Progenitor cell of endocrine pancreas (in vitro differentiated cells): Measurements from ENCODE around the gene SNX20. TPM values are rescaled to one million over a fixed set of nuclear protein-coding genes. Genes with fewer than 3 reads are reported as not detected.
A peak's percentile ranks its signal among the peaks of the same experiment; 100 is the strongest.

Experiments
- DNase-seq: peaks from one replicate; pipeline ENCODE4 v3.0.0; 2021; ENCODE audit warnings: low spot score; ENCODE audit not compliant: unreplicated experiment
- H3K27ac Mint-ChIP-seq: 2 replicates; pipeline ENCODE4 v1.8.0; 2021; ENCODE audit warnings: mild to moderate bottlenecking, moderate library complexity, mixed read lengths
- H3K27me3 Mint-ChIP-seq: 2 replicates; pipeline ENCODE4 v1.8.0; 2021; ENCODE audit warnings: mixed read lengths
- H3K36me3 Mint-ChIP-seq: 2 replicates; pipeline ENCODE4 v1.8.0; 2022; ENCODE audit warnings: mixed read lengths; ENCODE audit not compliant: insufficient read depth
- H3K4me1 Mint-ChIP-seq: 2 replicates; pipeline ENCODE4 v1.8.0; 2021; ENCODE audit warnings: low read depth, mixed read lengths
- H3K4me3 Mint-ChIP-seq: 2 replicates; pipeline ENCODE4 v1.8.0; 2021; ENCODE audit warnings: low read depth, mild to moderate bottlenecking, moderate library complexity, mixed read lengths
- H3K9me3 Mint-ChIP-seq: 2 replicates; pipeline ENCODE4 v1.8.0; 2021; ENCODE audit warnings: low read depth, mixed read lengths
- total RNA-seq: library from RNA; stranded (reverse); gene quantifications from 2 replicates; pipeline ENCODE4 v1.2.1, GENCODE V29; 2021
- TF ChIP-seq, protein P1 (sequence below): fragments of 200-600 bp; sonication (generic); IDR thresholded peaks from one replicate; pipeline ENCODE4 v1.5.0; 2021; ENCODE audit warnings: antibody characterized with exemption, mild to moderate bottlenecking; ENCODE audit not compliant: unreplicated experiment

Gene SNX20
- total RNA-seq, 1 donor from 2014 or later, result not detected

DNA sequence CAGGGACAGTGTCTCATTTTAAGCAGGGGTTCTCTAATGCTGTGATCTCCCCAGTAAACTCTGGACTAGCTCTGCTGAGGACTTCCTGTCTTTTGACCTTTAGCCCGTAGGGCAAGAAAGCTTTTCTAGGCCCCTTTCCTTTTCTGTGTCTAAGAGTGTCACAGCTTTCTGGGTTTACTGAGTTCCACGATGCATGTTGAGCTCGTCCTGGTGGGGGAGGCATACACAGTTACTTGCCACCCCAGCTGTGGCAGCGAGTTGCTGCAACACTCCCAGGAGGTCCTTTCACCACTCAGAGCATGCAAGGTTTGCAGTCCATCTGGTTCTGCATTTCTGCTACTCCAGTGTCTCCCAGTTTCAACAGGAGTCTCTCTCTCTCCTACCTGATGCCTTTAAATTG is 36.0 kb upstream of the SNX20 start:
- Mint-ChIP-seq H3K27me3 (peaks cover 6% of the 10 kb centered on the region), H3K27ac (no peak overlapping the region), H3K9me3 (no peaks in the 10 kb centered on the region), H3K36me3 (no peaks in the 10 kb centered on the region), H3K4me3 (no peak overlapping the region), H3K4me1 (peaks cover 7% of the 10 kb centered on the region)
- TF ChIP-seq, protein P1, sequence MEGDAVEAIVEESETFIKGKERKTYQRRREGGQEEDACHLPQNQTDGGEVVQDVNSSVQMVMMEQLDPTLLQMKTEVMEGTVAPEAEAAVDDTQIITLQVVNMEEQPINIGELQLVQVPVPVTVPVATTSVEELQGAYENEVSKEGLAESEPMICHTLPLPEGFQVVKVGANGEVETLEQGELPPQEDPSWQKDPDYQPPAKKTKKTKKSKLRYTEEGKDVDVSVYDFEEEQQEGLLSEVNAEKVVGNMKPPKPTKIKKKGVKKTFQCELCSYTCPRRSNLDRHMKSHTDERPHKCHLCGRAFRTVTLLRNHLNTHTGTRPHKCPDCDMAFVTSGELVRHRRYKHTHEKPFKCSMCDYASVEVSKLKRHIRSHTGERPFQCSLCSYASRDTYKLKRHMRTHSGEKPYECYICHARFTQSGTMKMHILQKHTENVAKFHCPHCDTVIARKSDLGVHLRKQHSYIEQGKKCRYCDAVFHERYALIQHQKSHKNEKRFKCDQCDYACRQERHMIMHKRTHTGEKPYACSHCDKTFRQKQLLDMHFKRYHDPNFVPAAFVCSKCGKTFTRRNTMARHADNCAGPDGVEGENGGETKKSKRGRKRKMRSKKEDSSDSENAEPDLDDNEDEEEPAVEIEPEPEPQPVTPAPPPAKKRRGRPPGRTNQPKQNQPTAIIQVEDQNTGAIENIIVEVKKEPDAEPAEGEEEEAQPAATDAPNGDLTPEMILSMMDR, result no peak
- no peak for DNase-seq

DNA sequence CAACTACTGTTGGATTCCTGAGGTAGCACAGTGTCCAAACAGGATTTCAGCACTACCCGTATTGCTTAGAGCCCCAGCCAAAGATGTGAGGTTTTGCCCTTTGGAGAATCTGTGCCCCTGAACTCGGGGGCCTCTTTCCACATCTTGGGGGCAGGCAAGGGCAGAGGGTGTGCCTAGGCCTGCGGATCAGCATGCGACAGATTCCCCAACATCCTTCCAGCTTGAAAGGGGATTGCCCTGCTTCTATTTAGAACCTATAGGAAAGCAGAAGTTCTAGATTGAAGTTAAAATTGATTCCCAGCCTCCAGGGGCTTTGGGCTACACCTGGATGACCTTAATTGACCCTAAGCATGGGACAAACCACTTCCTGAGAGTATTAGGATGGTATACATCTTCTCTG is 31.8 kb upstream of the SNX20 start:
- H3K36me3 Mint-ChIP-seq, result no peaks in the 10 kb centered on the region
- no peaks in the 10 kb centered on the region for H3K4me1 Mint-ChIP-seq
- no peaks in the 10 kb centered on the region for H3K9me3 Mint-ChIP-seq
- DNase-seq, result no peak
- peaks cover under 1% of the 10 kb centered on the region for H3K27me3 Mint-ChIP-seq
- TF ChIP-seq, protein P1, result no peak
- H3K4me3 Mint-ChIP-seq, result no peak overlapping the region
- H3K27ac Mint-ChIP-seq, result no peak overlapping the region

DNA sequence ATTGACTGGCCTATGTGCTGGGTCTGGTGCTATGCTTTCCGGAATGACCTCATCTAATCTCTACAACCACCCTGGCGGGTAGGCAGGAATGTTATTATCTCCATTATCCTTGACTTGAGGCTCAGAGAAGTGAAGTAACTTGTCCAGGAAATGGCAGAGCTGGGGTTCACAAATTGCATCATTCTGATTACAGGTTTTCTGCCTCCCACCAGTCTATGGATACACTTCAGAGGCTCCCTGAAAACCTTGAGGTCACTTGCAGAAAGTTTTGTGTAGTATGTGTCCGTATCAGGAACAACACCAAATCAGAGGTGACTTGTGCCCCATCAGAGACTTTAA is 31.4 kb upstream of the SNX20 start:
- TF ChIP-seq, protein P1, result no peak
- Mint-ChIP-seq H3K27me3 (peaks cover 4% of the 10 kb centered on the region), H3K27ac (peak overlapping the region; percentile 64), H3K4me1 (no peaks in the 10 kb centered on the region), H3K36me3 (no peaks in the 10 kb centered on the region), H3K4me3 (no peak overlapping the region), H3K9me3 (no peaks in the 10 kb centered on the region)
- DNase-seq, result no peak

DNA sequence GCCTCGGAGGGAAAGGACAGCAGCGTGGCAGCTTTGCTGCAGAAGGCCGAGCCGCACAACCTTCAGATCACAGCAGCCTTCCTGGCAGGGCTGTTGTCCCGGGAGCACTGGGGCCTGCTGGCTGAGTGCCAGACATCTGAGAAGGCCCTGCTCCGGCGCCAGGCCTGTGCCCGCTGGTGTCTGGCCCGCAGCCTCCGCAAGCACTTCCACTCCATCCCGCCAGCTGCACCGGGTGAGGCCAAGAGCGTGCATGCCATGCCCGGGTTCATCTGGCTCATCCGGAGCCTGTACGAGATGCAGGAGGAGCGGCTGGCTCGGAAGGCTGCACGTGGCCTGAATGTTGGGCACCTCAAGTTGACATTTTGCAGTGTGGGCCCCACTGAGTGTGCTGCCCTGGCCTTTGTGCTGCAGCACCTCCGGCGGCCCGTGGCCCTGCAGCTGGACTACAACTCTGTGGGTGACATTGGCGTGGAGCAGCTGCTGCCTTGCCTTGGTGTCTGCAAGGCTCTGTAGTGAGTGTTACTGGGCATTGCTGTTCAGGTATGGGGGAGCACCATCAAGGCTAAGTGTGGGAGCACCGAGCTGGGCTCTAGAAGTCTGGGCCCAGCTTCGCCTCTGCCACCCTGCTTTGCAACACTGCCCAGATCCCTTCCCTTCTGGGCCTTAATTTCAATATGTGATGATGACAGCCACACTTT is 30.9 kb upstream of the SNX20 start:
- no peaks in the 10 kb centered on the region for H3K4me1 Mint-ChIP-seq
- no peak for DNase-seq
- peaks cover 5% of the 10 kb centered on the region for H3K27me3 Mint-ChIP-seq
- H3K4me3 Mint-ChIP-seq, result no peak overlapping the region
- no peaks in the 10 kb centered on the region for H3K9me3 Mint-ChIP-seq
- no peaks in the 10 kb centered on the region for H3K36me3 Mint-ChIP-seq
- TF ChIP-seq, protein P1, result no peak
- no peak overlapping the region for H3K27ac Mint-ChIP-seq

DNA sequence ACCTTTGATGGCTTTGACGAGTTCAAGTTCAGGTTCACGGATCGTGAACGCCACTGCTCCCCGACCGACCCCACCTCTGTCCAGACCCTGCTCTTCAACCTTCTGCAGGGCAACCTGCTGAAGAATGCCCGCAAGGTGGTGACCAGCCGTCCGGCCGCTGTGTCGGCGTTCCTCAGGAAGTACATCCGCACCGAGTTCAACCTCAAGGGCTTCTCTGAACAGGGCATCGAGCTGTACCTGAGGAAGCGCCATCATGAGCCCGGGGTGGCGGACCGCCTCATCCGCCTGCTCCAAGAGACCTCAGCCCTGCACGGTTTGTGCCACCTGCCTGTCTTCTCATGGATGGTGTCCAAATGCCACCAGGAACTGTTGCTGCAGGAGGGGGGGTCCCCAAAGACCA is 29.9 kb upstream of the SNX20 start:
- H3K9me3 Mint-ChIP-seq, result no peaks in the 10 kb centered on the region
- peaks cover 5% of the 10 kb centered on the region for H3K27me3 Mint-ChIP-seq
- DNase-seq, result no peak
- peaks cover 2% of the 10 kb centered on the region for H3K4me1 Mint-ChIP-seq
- no peak overlapping the region for H3K4me3 Mint-ChIP-seq
- H3K36me3 Mint-ChIP-seq, result no peaks in the 10 kb centered on the region
- TF ChIP-seq, protein P1, result no peak
- H3K27ac Mint-ChIP-seq, result no peak overlapping the region
